SK-N-SH treated with all-trans-retinoic acid at 6 μM for 48 hours (cell line): ENCODE data around the gene CEP128.

Source experiments
- ATAC-seq: fragments of 200-7000 bp; cut with Tn5 transposase; 3 replicates; pipeline ENCODE4 v1.9.1; 2020; ENCODE audit warnings: mild to moderate bottlenecking, moderate library complexity
- ARNTL ChIP-seq: fragments of 450-650 bp; formaldehyde crosslinking; IDR thresholded peaks from 2 replicates; pipeline ENCODE4 v1.5.0; 2020; ENCODE audit warnings: low read depth, mild to moderate bottlenecking, moderate library complexity, borderline replicate concordance
- BACH2 ChIP-seq: fragments of 250-450 bp; sonication (Bioruptor Pico); IDR thresholded peaks from 2 replicates; pipeline ENCODE4 v1.9.0; 2021; ENCODE audit warnings: mild to moderate bottlenecking, borderline replicate concordance
- CSDC2 ChIP-seq: fragments of 250-450 bp; sonication (Bioruptor Pico); IDR thresholded peaks from 2 replicates; pipeline ENCODE4 v1.5.0; 2020; ENCODE audit warnings: mild to moderate bottlenecking, moderate library complexity
- GLIS3 ChIP-seq: fragments of 250-450 bp; sonication (Bioruptor Pico); IDR thresholded peaks from 2 replicates; pipeline ENCODE4 v1.5.0; 2020; ENCODE audit warnings: mild to moderate bottlenecking, moderate library complexity
- ISL1 ChIP-seq: fragments of 250-450 bp; sonication (Bioruptor Pico); IDR thresholded peaks from 2 replicates; pipeline ENCODE4 v2.1.2; 2022; ENCODE audit warnings: mild to moderate bottlenecking, moderate library complexity
- OSR1 ChIP-seq: fragments of 250-450 bp; sonication (Bioruptor Pico); IDR thresholded peaks from 2 replicates; pipeline ENCODE4 v1.8.0; 2022; ENCODE audit warnings: moderate library complexity, mild to moderate bottlenecking, inconsistent platforms
- PATZ1 ChIP-seq: fragments of 250-450 bp; sonication (Bioruptor Pico); IDR thresholded peaks from 2 replicates; pipeline ENCODE4 v1.8.0; 2020; ENCODE audit warnings: mild to moderate bottlenecking, moderate library complexity, borderline replicate concordance
- PPARA ChIP-seq: fragments of 250-450 bp; sonication (Bioruptor Pico); IDR thresholded peaks from 2 replicates; pipeline ENCODE4 v1.5.0; 2020; ENCODE audit warnings: mild to moderate bottlenecking, borderline replicate concordance
- RARB ChIP-seq: fragments of 250-450 bp; sonication (Bioruptor Pico); IDR thresholded peaks from 2 replicates; pipeline ENCODE4 v1.8.0; 2021; ENCODE audit warnings: mild to moderate bottlenecking, moderate library complexity
- SNAI2 ChIP-seq: fragments of 250-450 bp; sonication (Bioruptor Pico); IDR thresholded peaks from 2 replicates; pipeline ENCODE4 v1.5.0; 2020; ENCODE audit warnings: mild to moderate bottlenecking, moderate library complexity
- TCF4 ChIP-seq: fragments of 250-450 bp; sonication (Bioruptor Pico); IDR thresholded peaks from 2 replicates; pipeline ENCODE4 v1.8.0; 2021; ENCODE audit warnings: mild to moderate bottlenecking, moderate library complexity, borderline replicate concordance
- TOX ChIP-seq: fragments of 250-450 bp; sonication (Bioruptor Pico); IDR thresholded peaks from 2 replicates; pipeline ENCODE4 v1.8.0; 2021; ENCODE audit warnings: mild to moderate bottlenecking, moderate library complexity, borderline replicate concordance
- TSHZ2 ChIP-seq: fragments of 250-450 bp; sonication (Bioruptor Pico); IDR thresholded peaks from 2 replicates; pipeline ENCODE4 v1.5.0; 2020; ENCODE audit warnings: mild to moderate bottlenecking, moderate library complexity
- ZC3H10 ChIP-seq: fragments of 250-450 bp; sonication (Bioruptor Pico); IDR thresholded peaks from 2 replicates; pipeline ENCODE4 v1.5.1; 2021; ENCODE audit warnings: mild to moderate bottlenecking, moderate library complexity
- ZFP3 ChIP-seq: fragments of 250-450 bp; sonication (Bioruptor Pico); IDR thresholded peaks from 2 replicates; pipeline ENCODE4 v1.5.0; 2020; ENCODE audit warnings: mild to moderate bottlenecking, moderate library complexity
- ZFP30 ChIP-seq: fragments of 450-650 bp; formaldehyde crosslinking; IDR thresholded peaks from 2 replicates; pipeline ENCODE4 v1.5.0; 2022; ENCODE audit warnings: mild to moderate bottlenecking, moderate library complexity
- ZNF70 ChIP-seq: fragments of 450-650 bp; formaldehyde crosslinking; IDR thresholded peaks from 2 replicates; pipeline ENCODE4 v1.5.0; 2020; ENCODE audit warnings: mild to moderate bottlenecking, moderate library complexity
- ZNF8 ChIP-seq: fragments of 450-650 bp; formaldehyde crosslinking; IDR thresholded peaks from 2 replicates; pipeline ENCODE4 v1.5.0; 2020; ENCODE audit warnings: mild to moderate bottlenecking, moderate library complexity
- TF ChIP-seq, protein P1 (sequence below): fragments of 250-450 bp; sonication (Bioruptor Pico); IDR thresholded peaks from 2 replicates; pipeline ENCODE4 v1.5.1; 2021; ENCODE audit warnings: mild to moderate bottlenecking, moderate library complexity

CEP128 gene

GRCh38 chr14:80930836-80931389 lies 10.6 kb downstream of the CEP128 start:
- ATAC-seq = peak; percentile 76
- TF ChIP-seq ARNTL (CRISPR knock-in tag) (no peak), TCF4 (CRISPR knock-in tag) (no peak), PPARA (CRISPR knock-in tag) (no peak), ZNF8 (CRISPR knock-in tag) (no peak), CSDC2 (no peak), ZFP3 (CRISPR knock-in tag) (no peak), ZC3H10 (no peak), ZFP30 (no peak), ZNF70 (CRISPR knock-in tag) (no peak), TOX (CRISPR knock-in tag) (no peak)
- TF ChIP-seq, protein P1, sequence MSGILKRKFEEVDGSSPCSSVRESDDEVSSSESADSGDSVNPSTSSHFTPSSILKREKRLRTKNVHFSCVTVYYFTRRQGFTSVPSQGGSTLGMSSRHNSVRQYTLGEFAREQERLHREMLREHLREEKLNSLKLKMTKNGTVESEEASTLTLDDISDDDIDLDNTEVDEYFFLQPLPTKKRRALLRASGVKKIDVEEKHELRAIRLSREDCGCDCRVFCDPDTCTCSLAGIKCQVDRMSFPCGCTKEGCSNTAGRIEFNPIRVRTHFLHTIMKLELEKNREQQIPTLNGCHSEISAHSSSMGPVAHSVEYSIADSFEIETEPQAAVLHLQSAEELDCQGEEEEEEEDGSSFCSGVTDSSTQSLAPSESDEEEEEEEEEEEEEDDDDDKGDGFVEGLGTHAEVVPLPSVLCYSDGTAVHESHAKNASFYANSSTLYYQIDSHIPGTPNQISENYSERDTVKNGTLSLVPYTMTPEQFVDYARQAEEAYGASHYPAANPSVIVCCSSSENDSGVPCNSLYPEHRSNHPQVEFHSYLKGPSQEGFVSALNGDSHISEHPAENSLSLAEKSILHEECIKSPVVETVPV = no peak

DNA sequence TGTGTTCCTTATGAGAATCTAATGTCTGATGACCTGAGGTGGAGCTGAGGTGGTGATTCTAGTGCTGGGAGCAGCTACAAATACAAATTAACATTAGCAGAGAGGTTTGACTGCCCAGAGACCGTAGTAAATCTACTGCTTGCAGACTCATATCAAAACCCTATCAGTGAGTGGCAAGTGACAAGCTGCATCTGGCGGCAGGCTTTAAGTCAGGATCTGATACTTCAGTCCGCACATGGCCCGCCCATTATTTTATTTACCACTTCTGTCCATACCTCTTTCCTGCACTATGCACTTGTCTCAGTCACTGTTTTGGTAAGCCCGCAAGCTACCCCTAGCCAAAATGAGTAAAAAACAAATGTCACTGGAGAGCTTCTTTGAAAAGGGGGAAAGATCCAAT lies 11.4 kb downstream of the CEP128 start:
- TF ChIP-seq ARNTL (CRISPR knock-in tag) (no peak), PPARA (CRISPR knock-in tag) (no peak), ZC3H10 (no peak), PATZ1 (no peak), ZNF8 (CRISPR knock-in tag) (no peak), TCF4 (CRISPR knock-in tag) (no peak), GLIS3 (no peak), ZFP30 (no peak), ZNF70 (CRISPR knock-in tag) (no peak)
- TF ChIP-seq, protein P1 = no peak
- no peak for ATAC-seq

DNA sequence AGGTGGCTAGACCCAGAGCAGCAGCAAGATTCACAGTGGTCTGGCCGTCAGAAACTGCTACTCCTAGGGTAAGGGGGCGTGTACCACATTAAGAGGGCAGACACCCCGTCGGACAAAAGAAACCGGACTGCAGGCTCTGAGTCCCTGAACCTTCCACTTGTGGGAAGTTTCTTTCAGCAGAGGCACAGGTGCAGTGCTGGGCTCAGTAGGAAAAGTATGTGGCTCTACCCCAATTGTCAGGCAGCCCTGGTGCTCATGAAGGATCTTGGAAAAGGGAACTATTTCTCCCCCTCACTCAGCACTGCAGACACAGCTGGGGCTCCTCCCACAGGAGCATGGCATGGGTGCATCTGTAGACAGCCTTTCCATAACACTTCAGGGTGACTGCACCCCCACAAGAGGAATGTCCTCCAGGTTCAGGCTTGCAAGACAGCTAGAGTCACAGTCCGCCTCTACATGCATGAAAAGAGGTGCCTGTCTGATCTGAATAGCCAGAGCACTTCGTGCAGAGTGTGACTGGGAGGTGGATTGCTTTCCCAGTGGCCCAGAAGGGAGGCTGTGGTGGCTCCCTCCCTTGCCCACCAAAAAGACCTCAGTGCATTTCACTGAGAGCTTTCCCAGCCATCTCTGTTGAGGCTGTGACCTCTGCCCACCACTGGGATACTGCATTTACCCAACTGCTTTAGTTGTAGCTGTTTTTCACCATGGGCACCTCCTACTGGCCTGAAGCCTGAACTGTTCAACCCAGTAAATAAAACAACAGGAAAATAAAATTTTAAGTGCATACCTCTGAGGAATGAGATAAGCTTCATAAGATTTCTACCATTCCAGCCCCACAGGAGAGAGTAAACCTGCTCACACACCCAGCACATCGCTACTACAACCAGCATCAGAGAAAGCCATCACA lies 14.2 kb downstream of the CEP128 start:
- no peak for TF ChIP-seq BACH2 (CRISPR knock-in tag)
- no peak for TF ChIP-seq TOX (CRISPR knock-in tag)
- no peak for TF ChIP-seq SNAI2 (CRISPR knock-in tag)

GRCh38 chr14:80926397-80927082 lies 15.0 kb downstream of the CEP128 start:
- ATAC-seq = peak; percentile 32; the same call in 2 of the 3 replicates
- no peak for TF ChIP-seq ZC3H10
- TF ChIP-seq OSR1 = no peak
- no peak for TF ChIP-seq BACH2 (CRISPR knock-in tag)
- TF ChIP-seq ZFP3 (CRISPR knock-in tag) = no peak
- no peak for TF ChIP-seq ZNF8 (CRISPR knock-in tag)
- no peak for TF ChIP-seq RARB
- TF ChIP-seq, protein P1 = no peak
- TF ChIP-seq PPARA (CRISPR knock-in tag) = no peak
- no peak for TF ChIP-seq SNAI2 (CRISPR knock-in tag)
- no peak for TF ChIP-seq CSDC2
- no peak for TF ChIP-seq ZNF70 (CRISPR knock-in tag)
- no peak for TF ChIP-seq ARNTL (CRISPR knock-in tag)
- TF ChIP-seq ISL1 (CRISPR knock-in tag) = no peak
- TF ChIP-seq TSHZ2 = no peak

More for the DNA sequence above, 14.2 kb downstream of the CEP128 start:
- no peak for ATAC-seq
